SU-DHL-6 (cell line): ENCODE data around the gene CAPN1.

ENCODE experiments used
- CTCF ChIP-seq: fragments of 200-600 bp; sonication (generic); IDR thresholded peaks from one replicate; pipeline ENCODE4 v1.5.1; 2017; ENCODE audit warnings: antibody characterized with exemption, mild to moderate bottlenecking, low read length, moderate library complexity; ENCODE audit not compliant: insufficient read depth, poor library complexity, severe bottlenecking
- EZH2phosphoT487 ChIP-seq: fragments of 200-600 bp; sonication (generic), shearing (Covaris generic); conservative IDR thresholded peaks from 2 replicates; pipeline ENCODE4 v1.6.1; 2018; ENCODE audit warnings: mild to moderate bottlenecking, antibody characterized with exemption, low read length, moderate library complexity, mixed read lengths

GRCh38 chr11:65152122-65152521 is 29.6 kb upstream of the CAPN1 start:
- TF ChIP-seq CTCF (no peak), EZH2phosphoT487 (no peak)
